Hematopoietic multipotent progenitor cell (in vitro differentiated cells): ENCODE measurements around the gene SERPINI1. TPM values are rescaled to one million over a fixed set of nuclear protein-coding genes. Genes with fewer than 3 reads are reported as not detected.

Source experiments
- DNase-seq, 3 donors: peaks; one replicate each; pipeline ENCODE4 v3.0.0-alpha.2; 2011 to 2015; ENCODE audit warnings: low read depth in 2 of 3, low spot score in 2 of 3
- total RNA-seq: library from RNA; depleted of rRNA; stranded (reverse); fragments of >200 nt; gene quantifications from one replicate; pipeline ENCODE4 v1.2.3, GENCODE V29; 2012

The SERPINI1 gene, protein sequence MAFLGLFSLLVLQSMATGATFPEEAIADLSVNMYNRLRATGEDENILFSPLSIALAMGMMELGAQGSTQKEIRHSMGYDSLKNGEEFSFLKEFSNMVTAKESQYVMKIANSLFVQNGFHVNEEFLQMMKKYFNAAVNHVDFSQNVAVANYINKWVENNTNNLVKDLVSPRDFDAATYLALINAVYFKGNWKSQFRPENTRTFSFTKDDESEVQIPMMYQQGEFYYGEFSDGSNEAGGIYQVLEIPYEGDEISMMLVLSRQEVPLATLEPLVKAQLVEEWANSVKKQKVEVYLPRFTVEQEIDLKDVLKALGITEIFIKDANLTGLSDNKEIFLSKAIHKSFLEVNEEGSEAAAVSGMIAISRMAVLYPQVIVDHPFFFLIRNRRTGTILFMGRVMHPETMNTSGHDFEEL
- 3.2 TPM for total RNA-seq

DNA sequence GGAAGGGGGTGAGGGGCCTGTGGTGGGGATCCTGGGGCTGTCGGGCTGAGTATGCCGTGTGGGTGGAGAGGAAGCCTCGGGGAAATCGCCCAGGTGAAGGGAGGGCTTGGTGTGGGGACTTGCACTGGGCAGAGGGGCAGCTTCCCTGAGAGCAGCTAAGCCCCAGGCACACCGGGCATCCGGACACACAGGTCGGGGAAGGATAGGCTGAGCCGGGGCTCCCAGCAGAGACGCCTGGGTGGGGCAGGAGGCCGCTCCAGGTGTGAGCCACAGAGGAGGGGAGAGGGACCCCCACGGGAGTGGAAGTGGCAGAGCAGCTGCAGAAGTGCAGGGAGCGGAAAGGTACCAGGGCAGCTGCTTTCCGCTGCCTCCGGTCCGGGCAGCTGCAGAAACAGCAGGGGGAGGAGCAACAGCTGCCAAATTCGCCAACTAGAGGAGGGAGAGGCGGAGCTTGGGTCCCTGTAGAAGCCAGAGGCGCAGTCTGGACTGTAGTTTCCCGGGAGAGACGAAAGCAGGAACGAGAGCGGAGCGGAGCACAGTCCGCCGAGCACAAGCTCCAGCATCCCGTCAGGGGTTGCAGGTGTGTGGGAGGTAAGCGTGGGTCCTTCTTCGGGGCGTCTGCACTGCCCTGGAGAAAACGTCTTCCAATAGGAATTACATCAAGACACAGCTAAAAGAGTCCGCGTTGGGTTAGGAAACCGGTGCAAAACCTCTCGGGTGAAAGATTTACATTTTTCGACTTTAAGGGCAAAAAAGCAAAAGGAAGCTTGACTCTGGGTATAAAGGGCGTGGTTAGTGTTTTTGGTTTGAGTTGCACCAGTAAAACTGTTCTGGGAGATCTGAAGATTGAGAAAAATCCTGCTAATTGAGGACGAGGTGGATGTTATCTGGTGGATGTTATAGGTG, at the start of gene SERPINI1:
TSS of gene SERPINI1 (plus strand) at position 489 of the 906 bp plus-strand sequence. CDS start 53,408 bp downstream, outside the sequence.
- DNase-seq, result peak in 2 of 3 donors; percentile 85 to 91

DNA sequence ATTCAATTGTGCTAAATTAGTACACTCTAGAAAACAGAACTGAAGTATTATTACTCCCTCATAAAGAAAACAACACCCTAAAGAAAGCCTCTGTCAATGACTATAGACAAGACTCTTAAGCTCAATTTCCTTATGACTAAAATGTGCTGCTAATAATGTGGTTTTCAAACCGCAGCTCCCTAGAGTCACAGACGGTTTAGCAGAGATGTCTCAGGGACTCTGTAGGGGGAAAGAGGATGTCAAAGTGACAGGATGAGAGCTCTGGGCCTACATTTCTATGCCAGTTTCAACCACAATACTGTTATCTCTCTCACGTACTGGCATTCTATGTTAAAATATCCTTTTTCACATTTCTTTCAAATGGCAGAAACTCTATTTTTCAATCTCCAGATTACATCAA, 44.2 kb upstream of the SERPINI1 start:
- DNase-seq, result peak in 2 of 3 donors; percentile 33 to 61

DNA sequence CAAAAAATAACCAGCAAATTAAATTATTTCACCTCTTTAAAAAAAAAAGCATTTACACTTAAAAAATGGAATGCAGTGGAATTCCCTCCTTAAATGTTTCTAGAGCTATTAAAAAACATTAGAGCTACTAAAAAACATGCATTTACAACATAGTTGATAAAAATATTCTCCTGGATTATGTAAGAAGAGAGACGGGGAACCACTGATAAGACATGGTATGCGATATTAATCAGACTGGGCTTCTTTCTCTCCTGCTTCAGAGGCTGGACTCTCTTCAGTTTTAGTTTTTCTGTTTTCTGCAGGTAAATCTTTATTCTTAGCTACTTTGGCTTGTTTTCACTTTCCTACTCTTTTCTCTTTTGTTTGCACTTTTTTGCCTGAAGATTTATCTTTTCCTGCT, 41.4 kb upstream of the SERPINI1 start:
- no peak for DNase-seq

DNA sequence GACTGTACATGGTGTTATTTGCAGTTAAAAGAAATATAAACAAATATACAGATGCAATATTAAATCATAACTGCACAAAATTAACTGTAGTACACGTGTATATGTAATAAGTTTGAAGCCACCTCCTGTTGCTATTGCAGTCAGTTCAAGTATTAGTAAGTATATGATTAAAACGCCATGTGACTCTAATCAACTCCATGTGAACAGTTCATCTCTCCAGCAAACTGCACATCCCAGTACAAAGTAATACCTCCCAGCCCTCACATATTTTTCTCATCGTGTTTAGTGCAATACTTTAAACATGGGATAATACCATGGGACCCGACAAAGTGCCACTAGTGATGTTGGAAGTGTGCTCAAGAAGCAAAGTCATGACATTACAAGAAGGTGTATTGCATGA, 35.5 kb upstream of the SERPINI1 start:
- no peak for DNase-seq

DNA sequence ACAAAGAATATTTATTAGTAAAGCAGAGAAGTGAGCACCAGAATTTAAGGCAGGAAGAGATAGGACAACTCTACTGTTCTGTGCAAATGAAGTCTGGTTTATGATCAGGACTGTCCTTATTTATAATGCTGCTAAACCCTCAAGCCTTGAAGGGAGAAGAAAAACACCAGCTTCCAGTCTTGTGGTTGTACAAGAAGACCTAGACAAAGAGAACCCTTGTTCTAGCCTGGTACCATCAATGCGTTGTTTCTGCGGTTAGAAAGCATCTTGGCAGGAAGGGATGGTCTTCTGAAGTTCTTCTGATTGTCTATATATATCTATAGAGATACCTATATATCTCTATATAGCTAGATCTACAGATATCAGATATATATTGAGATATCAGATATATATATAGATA, 34.6 kb upstream of the SERPINI1 start:
- DNase-seq, result no peak

DNA sequence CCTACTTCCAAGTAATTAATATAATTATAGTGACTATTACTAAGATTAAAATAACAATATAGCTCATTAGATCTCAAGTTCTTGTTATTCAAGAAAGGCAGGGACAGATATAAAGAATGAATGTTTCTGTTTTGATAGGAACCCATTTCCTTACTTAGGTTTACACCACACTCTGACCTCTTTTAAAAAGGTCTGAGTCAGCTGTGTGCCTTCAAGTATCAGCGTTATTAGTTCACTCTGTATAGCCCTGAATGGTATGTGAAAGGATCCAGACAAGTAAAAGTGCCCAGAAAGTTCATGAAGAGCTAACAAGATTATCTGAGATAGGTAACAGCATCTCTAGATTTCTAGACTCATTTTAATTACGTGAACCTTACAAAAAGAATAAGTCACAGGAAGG, 29.7 kb upstream of the SERPINI1 start:
- no peak for DNase-seq

DNA sequence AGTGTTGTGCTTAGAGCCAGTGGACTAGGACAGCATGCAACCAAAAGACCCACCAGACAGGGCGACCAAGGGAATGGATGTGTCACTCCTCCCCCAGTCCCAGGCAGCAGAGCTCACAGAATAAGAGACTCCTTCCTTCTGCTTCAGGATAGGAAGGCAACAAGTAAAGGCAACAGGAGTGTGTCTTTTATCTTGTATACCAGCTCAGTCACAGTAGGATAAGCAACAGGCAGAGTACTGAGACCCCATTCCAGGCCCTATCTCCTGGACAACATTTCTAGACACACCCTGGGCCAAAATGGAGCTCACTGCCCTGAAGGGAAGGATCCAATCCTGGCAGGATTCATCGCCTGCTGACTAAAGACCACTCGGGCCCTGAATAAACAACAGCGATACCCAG, 25.8 kb upstream of the SERPINI1 start:
- no peak for DNase-seq

DNA sequence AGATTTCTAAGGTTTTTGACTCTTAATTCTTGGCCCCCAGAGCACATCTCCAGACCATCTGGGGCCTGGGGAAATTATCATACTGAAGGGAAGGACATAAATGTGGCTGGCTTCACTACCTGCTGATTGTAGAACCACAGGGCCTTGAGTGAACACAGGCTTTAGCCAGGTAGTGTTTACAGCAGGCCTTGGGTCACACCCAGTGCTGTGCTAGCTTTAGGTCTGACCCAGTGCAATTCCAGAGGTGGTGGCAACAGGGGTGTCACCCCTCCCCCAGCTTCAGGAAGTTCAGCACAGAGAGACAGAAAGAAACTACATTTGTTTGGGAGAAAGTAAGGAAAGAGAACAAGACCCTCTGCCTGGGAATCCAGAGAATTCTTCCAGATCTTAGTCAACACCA, 25.0 kb upstream of the SERPINI1 start:
- no peak for DNase-seq

DNA sequence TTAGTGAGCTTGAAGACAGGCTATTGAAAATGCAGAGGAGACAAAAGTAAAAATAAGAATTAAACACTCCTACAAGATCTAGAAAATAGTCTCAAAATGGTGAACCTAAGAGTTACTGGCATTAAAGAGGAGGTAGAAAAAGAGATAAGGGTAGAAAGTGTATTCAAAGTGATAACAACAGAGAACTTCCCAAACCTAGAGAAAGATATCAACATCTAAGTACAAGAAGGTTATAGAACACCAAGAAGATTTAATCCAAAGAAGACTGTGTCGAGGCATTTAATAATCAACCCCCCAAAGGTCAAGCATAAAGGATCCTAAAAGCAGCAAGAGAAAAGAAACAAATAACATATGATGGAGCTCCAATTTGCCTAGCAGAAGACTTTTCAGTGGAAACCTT, 24.1 kb upstream of the SERPINI1 start:
- no peak for DNase-seq

DNA sequence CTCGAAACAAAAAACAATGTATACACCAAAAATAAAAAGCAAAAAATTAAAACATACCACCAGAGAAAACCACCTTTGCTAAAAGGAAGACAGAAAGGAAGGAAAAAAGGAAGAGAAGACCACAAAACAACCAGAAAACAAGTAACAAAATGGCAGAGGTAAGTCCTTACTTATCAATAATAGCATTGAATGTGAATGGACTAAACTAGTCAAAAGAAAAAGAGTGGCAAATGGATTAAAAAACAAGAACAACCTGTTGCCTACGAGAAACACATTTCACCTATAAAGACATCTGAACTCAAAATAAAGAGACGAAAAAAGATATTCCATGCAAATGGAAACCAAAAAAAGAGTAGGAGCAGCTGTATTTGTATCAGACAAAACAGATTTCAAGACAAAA, 23.1 kb upstream of the SERPINI1 start:
- DNase-seq, result no peak

DNA sequence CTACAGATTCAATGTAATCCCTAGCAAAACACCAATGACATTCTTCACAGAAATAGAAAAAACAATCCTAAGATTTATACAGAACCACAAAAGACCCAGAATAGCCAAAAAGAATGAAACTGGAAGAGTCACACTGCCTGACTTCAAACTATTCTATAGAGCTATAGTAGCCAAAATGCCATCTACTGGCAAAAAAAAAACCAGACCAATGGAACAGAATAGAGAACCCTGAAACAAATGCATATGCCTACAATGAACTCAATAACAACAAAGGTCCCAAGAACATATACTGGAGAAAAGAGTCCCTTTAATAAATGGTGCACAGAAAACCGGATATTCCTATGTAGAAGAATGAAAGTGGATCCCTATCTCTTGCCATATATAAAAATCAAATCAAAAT, 20.6 kb upstream of the SERPINI1 start:
- DNase-seq, result no peak

DNA sequence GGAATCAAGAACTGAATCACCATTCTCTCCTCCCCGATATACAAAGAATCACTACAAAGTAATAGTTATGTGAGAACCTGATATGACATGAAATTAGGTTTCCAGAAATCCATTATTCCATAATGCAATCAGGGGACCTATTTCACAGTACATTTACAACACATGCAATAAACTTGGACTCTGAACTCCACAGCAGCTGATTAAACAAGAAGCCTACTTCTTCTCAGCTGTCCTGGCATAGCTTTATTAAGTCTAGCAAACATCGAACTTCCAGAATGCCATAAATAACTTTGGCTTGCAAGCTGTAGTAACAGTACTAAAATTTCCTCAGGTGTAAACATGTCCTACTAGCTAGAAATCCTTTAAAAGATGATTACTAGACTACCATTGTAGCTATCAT, 18.6 kb upstream of the SERPINI1 start:
- no peak for DNase-seq

DNA sequence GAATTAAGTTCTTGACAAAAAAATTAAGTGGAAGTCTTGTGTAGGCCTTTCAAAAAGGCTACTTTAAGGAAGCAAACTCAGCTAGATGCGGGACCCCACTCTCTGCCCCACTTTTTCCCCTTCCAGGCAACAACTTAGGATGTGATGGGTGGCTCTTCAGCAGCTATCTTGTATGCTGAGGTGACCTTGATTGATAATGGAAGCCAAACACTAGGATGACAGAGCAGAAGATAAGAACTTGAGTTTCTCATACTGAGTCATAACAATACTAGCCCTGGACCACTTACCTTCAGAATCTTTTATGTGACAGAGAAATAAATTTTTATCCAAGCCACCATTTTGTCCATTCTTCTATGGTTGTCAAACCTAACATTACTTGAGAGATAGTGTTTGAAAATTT, 16.9 kb upstream of the SERPINI1 start:
- DNase-seq, result no peak

DNA sequence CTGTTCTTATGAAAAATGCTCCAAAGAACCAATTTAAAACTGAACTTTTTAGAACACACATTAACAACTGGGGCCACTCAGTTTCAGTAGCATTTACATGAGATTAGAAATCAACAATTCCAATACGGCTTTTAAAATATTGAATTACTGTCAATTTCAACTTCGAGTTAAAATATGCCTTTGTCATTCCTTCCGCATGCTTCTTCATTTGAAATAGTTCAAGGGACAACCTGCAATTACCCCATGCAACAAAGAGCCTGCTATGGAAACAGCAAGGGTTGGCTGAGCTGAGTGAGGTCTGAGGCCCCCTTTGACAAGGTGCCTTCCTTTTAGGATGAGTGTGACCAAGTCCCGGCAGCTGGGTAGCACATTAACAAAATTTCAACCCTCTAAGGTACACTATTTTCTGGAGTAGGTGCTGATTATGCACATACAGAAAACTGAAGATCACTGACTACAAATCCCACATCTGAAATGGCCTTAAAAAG, 12.5 kb upstream of the SERPINI1 start:
- no peak for DNase-seq

DNA sequence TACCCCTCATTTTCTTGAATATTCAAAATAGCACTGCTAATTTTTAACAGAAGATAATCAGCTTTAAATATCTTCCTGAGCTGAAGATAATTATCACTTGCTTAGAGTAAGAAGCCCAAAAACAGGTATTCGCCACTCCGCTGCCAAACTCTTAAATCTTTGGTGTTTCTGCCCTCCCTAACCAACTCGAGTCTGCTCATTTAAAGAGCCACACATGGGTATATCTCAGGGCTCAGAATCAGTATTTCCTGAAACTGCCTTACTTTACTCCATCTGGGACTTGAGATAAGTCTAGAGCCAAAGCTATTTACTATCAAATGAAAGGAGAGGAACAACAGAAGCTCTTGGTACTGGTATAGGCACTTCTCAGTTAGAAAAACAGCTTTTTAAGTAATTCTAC, 11.6 kb upstream of the SERPINI1 start:
- peak in 2 of 3 donors; percentile 62 to 83 for DNase-seq

DNA sequence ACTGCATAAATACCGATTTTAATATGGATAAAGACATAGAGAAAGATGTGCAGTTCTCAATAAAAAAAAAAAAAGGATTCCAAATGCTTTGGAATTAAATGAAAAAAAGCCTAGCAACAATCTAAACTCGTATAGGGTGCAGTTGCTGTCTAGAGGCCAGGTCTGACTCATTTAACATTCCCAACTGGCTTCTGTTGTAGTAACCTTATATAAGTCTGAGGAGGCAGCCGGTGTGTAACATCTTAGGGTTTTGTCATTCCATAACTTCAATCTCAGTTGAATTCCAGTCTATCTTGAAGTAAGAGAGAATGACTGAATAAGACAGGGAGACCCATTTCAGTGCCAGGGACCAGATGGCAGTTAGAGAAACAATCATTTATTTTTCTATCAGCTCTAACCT, 7.3 kb upstream of the SERPINI1 start:
- no peak for DNase-seq

DNA sequence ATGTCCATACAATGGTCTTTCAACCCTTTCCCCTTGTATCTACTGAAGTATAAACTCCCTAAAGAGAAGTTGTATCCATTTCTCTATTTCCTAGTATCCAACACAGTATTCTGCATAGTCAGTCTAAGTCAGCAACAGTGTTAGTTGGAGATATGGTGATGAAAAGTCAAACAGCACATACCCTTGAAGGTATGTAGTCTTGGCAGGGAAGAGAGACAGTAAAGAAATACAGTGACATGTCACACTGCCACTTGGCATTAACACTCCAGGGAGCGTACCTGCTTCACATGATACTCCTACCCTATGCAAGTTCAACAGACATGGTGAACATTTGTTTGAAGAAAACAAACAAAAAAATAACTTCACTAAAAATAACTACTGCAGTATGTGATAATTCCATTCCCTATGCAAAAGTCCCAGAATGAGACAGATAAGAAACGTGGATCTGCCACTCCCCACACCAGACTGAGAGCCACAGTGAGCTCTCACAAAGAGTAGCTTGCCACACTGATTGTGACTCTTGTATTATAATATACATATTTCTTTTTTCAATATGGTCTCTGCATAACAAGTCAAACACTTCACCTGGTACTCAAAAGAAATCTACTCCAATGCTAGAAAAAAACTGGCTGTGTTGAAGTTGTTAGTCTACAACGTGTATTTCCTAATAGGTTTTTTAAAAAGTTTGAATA, 6.7 kb upstream of the SERPINI1 start:
- no peak for DNase-seq

DNA sequence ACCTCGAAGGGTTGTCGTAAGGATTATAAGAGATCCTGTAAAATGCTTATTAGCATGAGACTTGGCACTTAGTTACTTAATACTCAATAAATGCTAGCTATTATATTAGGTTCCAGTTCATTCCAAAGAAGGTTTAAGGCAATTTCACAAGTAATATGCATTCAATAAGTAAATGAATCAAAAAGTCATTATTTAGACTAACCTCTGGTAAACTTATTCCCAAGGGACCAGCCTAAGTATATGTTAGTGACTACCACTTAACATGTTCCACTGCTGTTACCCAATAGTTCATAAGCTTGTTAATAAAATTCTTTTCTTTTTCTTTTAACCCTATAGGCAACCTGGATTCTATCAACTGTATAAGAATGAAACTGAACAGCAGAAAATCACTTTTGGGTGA, 5.9 kb upstream of the SERPINI1 start:
- DNase-seq, result no peak

DNA sequence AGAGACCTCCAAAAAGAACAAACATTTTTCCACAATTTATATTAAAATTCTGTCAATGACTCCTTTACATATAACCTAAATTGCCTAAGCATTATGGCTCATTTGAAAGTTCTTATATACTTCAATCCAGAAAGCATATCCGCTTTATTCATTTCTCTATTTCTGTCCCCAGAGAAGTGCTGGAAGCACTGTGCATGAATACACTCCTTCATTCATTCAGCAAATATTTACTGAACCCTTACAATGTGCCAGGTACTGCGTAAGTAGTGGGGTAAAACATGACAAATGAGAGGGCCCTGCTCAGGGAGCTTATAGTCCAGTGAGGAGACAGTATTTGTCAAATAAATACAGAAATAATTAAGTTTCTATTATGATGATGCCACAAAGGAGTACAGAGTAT, 4.1 kb upstream of the SERPINI1 start:
- no peak for DNase-seq

DNA sequence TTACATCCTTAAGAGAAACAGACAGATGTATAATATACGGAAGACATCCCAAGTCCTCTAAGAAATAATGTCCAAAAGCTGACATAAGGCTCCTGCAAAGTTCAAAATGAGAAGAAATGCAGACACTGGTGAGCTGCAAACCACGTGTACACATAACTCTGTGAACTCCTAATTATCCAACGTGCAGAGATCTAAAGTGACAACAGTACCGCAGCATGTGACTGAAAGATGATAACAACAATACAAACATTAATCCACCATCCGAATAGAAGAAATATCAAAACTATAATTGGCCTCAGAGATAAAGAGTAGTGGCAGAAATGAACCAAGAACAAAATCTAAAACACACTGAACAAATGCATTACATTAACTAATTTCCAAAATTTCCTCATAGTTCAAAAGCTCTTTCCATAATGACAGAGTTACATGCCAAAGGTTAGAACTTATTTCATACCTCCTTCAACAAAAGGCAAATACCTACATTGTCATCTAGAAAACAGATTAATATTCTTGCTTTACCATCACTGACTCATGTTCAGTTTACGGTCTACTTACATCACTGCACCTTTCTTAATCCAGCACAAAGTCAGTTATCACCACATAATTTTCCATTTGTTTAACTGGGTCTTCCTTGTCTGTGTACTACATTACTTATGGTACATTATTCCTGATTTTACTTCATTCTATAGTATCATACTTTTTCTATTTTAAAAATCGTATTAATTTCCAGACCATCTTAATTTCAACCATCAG, 3.0 kb upstream of the SERPINI1 start:
- no peak for DNase-seq
